H9 (cell line): ENCODE measurements around the gene RNF130. TPM values are rescaled to one million over a fixed set of nuclear protein-coding genes. Genes with fewer than 3 reads are reported as not detected.

ENCODE experiments used
- DNase-seq: peaks from one replicate; pipeline ENCODE4 v3.0.0-alpha.2; 2017
- H2AFZ ChIP-seq: one replicate; pipeline ENCODE4 v1.6.1; 2013; ENCODE audit warnings: mild to moderate bottlenecking, low read length, control low read depth, moderate library complexity
- H2AK5ac ChIP-seq: 2 replicates; pipeline ENCODE4 v1.6.1; 2013; ENCODE audit warnings: low read length, control low read depth, mixed read lengths; ENCODE audit not compliant: insufficient read length
- H2BK120ac ChIP-seq: one replicate; pipeline ENCODE4 v1.6.1; 2013; ENCODE audit warnings: low read depth, mild to moderate bottlenecking, low read length, control low read depth, inconsistent platforms; ENCODE audit not compliant: poor library complexity, severe bottlenecking
- H2BK12ac ChIP-seq: 2 replicates; pipeline ENCODE4 v1.6.1; 2013; ENCODE audit warnings: low read length, control low read depth, mixed read lengths, low read depth; ENCODE audit not compliant: insufficient read length
- H2BK15ac ChIP-seq: 2 replicates; pipeline ENCODE4 v1.6.1; 2013; ENCODE audit warnings: low read depth, low read length, control low read depth
- H2BK20ac ChIP-seq: one replicate; pipeline ENCODE4 v1.6.1; 2013; ENCODE audit warnings: low read depth, mild to moderate bottlenecking, low read length, control low read depth, inconsistent platforms; ENCODE audit not compliant: poor library complexity, severe bottlenecking
- H2BK5ac ChIP-seq: 2 replicates; pipeline ENCODE4 v1.6.1; 2013; ENCODE audit warnings: low read length, control low read depth, mixed read lengths; ENCODE audit not compliant: insufficient read length
- H3K14ac ChIP-seq: 2 replicates; pipeline ENCODE4 v1.6.1; 2013; ENCODE audit warnings: low read length, control low read depth; ENCODE audit not compliant: insufficient read depth
- H3K18ac ChIP-seq: 2 replicates; pipeline ENCODE4 v1.6.1; 2013; ENCODE audit warnings: low read depth, mild to moderate bottlenecking, mixed read lengths, low read length, control low read depth; ENCODE audit not compliant: insufficient read length
- H3K23ac ChIP-seq: 2 replicates; pipeline ENCODE4 v1.6.1; 2013; ENCODE audit warnings: low read length, control low read depth, mixed read lengths, low read depth; ENCODE audit not compliant: insufficient read length
- H3K23me2 ChIP-seq: 2 replicates; pipeline ENCODE4 v1.6.1; 2013; ENCODE audit warnings: low read depth, mild to moderate bottlenecking, mixed read lengths, low read length, control low read depth; ENCODE audit not compliant: insufficient read length, poor library complexity, severe bottlenecking
- H3K27ac ChIP-seq: 2 replicates; pipeline ENCODE4 v1.5.1; 2013; ENCODE audit warnings: low read length, control low read depth, mixed read lengths, low read depth; ENCODE audit not compliant: insufficient read length
- H3K27me3 ChIP-seq: 2 replicates; pipeline ENCODE4 v1.6.1; 2013; ENCODE audit warnings: low read length, control low read depth, inconsistent platforms; ENCODE audit not compliant: insufficient read depth
- H3K4ac ChIP-seq: 2 replicates; pipeline ENCODE4 v1.6.1; 2013; ENCODE audit warnings: low read depth, mild to moderate bottlenecking, control low read depth, inconsistent platforms, low read length, moderate library complexity
- H3K4me1 ChIP-seq: 2 replicates; pipeline ENCODE4 v1.6.1; 2013; ENCODE audit warnings: low read length, control low read depth, inconsistent platforms; ENCODE audit not compliant: insufficient read depth
- H3K4me2 ChIP-seq: 2 replicates; pipeline ENCODE4 v1.6.1; 2013; ENCODE audit warnings: low read length, control low read depth, mixed read lengths; ENCODE audit not compliant: insufficient read length, insufficient read depth
- H3K56ac ChIP-seq: 2 replicates; pipeline ENCODE4 v1.6.1; 2013; ENCODE audit warnings: low read depth, mild to moderate bottlenecking, mixed read lengths, low read length, control low read depth; ENCODE audit not compliant: insufficient read length
- H3K79me1 ChIP-seq: 2 replicates; pipeline ENCODE4 v1.6.1; 2013; ENCODE audit warnings: low read depth, mild to moderate bottlenecking, moderate library complexity, low read length, control low read depth, inconsistent platforms; ENCODE audit not compliant: insufficient read depth, poor library complexity, severe bottlenecking
- H3K79me2 ChIP-seq: 2 replicates; pipeline ENCODE4 v1.6.1; 2013; ENCODE audit warnings: low read length, control low read depth, inconsistent platforms; ENCODE audit not compliant: insufficient read depth
- H3K9ac ChIP-seq: 2 replicates; pipeline ENCODE4 v1.6.1; 2013; ENCODE audit warnings: low read length, control low read depth, mixed read lengths; ENCODE audit not compliant: insufficient read length; ENCODE audit errors: extremely low read depth
- H3K9me3 ChIP-seq: one replicate; pipeline ENCODE4 v1.6.1; 2013; ENCODE audit warnings: low read depth, low read length, inconsistent platforms; ENCODE audit not compliant: control insufficient read depth
- H3T11ph ChIP-seq: one replicate; pipeline ENCODE4 v1.6.1; 2013; ENCODE audit warnings: mild to moderate bottlenecking, low read length, control low read depth, inconsistent platforms
- H4K20me1 ChIP-seq: one replicate; pipeline ENCODE4 v1.6.1; 2013; ENCODE audit not compliant: control insufficient read depth, insufficient read length, insufficient read depth
- H4K5ac ChIP-seq: 2 replicates; pipeline ENCODE4 v1.6.1; 2013; ENCODE audit warnings: low read depth, mild to moderate bottlenecking, mixed read lengths, low read length, control low read depth; ENCODE audit not compliant: insufficient read length
- H4K8ac ChIP-seq: replicated peaks from 2 replicates; pipeline ENCODE4 v1.6.1; 2013; ENCODE audit warnings: low read length, control low read depth, mixed read lengths, low read depth; ENCODE audit not compliant: insufficient read length
- H4K91ac ChIP-seq: 2 replicates; pipeline ENCODE4 v1.6.1; 2013; ENCODE audit warnings: low read depth, mild to moderate bottlenecking, moderate library complexity, mixed read lengths, low read length, control low read depth; ENCODE audit not compliant: insufficient read length
- H3K27ac Mint-ChIP-seq, 3 experiments: 2 replicates in 2 of 3; 3 replicates in 1 of 3; pipeline ENCODE4 v1.8.0; 2020 to 2021; ENCODE audit warnings: mixed read lengths in 3 of 3, mild to moderate bottlenecking in 1 of 3, moderate library complexity in 1 of 3
- H3K27me3 Mint-ChIP-seq: 2 replicates; pipeline ENCODE4 v1.8.0; 2021; ENCODE audit warnings: low read depth, mild to moderate bottlenecking, moderate library complexity, mixed read lengths
- H3K36me3 Mint-ChIP-seq, 3 experiments: 2 replicates in 2 of 3; 3 replicates in 1 of 3; pipeline ENCODE4 v1.8.0; 2020 to 2021; ENCODE audit warnings: low read depth in 3 of 3, mixed read lengths in 3 of 3; ENCODE audit not compliant: insufficient read depth in 1 of 3
- H3K4me1 Mint-ChIP-seq, 2 experiments: 2 replicates each; pipeline ENCODE4 v1.8.0; 2020; ENCODE audit warnings: mixed read lengths in 2 of 2
- H3K4me3 Mint-ChIP-seq, 2 experiments: 2 replicates in 1 of 2; 3 replicates in 1 of 2; pipeline ENCODE4 v1.8.0; 2020 to 2021; ENCODE audit warnings: mild to moderate bottlenecking in 2 of 2, mixed read lengths in 2 of 2, moderate library complexity in 1 of 2
- H3K9me3 Mint-ChIP-seq, 2 experiments: 2 replicates in 1 of 2; 3 replicates in 1 of 2; pipeline ENCODE4 v1.8.0; 2020; ENCODE audit warnings: mild to moderate bottlenecking in 2 of 2, mixed read lengths in 2 of 2, moderate library complexity in 1 of 2
- CTCF ChIP-seq: fragments of 200-600 bp; sonication (generic); conservative IDR thresholded peaks from 3 replicates; pipeline ENCODE4 v1.8.0; 2021; ENCODE audit warnings: antibody characterized with exemption, mild to moderate bottlenecking
- WGBS: extraction: QIAGEN DNeasy Blood & Tissue Kit; methylation state at CpG from one replicate; pipeline ENCODE4 v1.1.7; 2013; ENCODE audit warnings: missing lambda C conversion rate, low lambda C conversion rate, mixed read lengths; ENCODE audit not compliant: insufficient read length; ENCODE audit errors: extremely low coverage; 5-methylcytosine and 5-hydroxymethylcytosine counted together
- total RNA-seq: library from RNA; stranded (reverse); gene quantifications from 2 replicates; pipeline ENCODE4 v1.2.1, GENCODE V29; 2021

Gene RNF130
- total RNA-seq, 1 experiment from 2014 or later, result 80.0 TPM

GRCh38 chr5:180012316-180012715 lies 59.2 kb downstream of the RNF130 start:
- Mint-ChIP-seq H3K27me3 (no peaks in the 10 kb centered on the region), H3K36me3 (peaks cover 4 to 33% (median 14%) of the 10 kb centered on the region in 3 experiments; a peak in 6 of 7 replicates), H3K27ac (no peak overlapping the region; a peak in 2 of 7 replicates), H3K4me1 (peaks cover 12 to 13% of the 10 kb centered on the region in 2 experiments), H3K9me3 (no peaks in the 10 kb centered on the region), H3K4me3 (no peak overlapping the region)
- H4K5ac ChIP-seq, result no peak overlapping the region
- H2AK5ac ChIP-seq, result no peak overlapping the region
- H2BK12ac ChIP-seq, result no peak overlapping the region
- H3T11ph ChIP-seq, result no peak overlapping the region
- no peak overlapping the region for H3K14ac ChIP-seq
- H3K9ac ChIP-seq, result no peak overlapping the region
- no peak overlapping the region for H3K56ac ChIP-seq
- WGBS, result no CpG with 5 or more reads among the region's 2 CpGs
- H3K23me2 ChIP-seq, result no peaks in the 10 kb centered on the region
- H3K23ac ChIP-seq, result no peak overlapping the region
- H3K18ac ChIP-seq, result no peak overlapping the region
- H4K8ac ChIP-seq, result no peak overlapping the region
- H2BK20ac ChIP-seq, result no peak overlapping the region
- no peak overlapping the region for H3K27ac ChIP-seq
- H3K79me1 ChIP-seq, result peaks cover 3% of the 10 kb centered on the region
- H2BK5ac ChIP-seq, result no peak overlapping the region
- H4K20me1 ChIP-seq, result no peaks in the 10 kb centered on the region
- H2BK15ac ChIP-seq, result no peak overlapping the region
- no peak for DNase-seq
- H3K4me2 ChIP-seq, result no peak overlapping the region
- H3K79me2 ChIP-seq, result no peaks in the 10 kb centered on the region
- H4K91ac ChIP-seq, result no peak overlapping the region
- no peaks in the 10 kb centered on the region for H3K27me3 ChIP-seq
- TF ChIP-seq CTCF, result no peak
- no peak overlapping the region for H2AFZ ChIP-seq
- H2BK120ac ChIP-seq, result no peak overlapping the region
- no peak overlapping the region for H3K4ac ChIP-seq
- no peaks in the 10 kb centered on the region for H3K4me1 ChIP-seq
- no peaks in the 10 kb centered on the region for H3K9me3 ChIP-seq
